Measurements from ENCODE around the gene FEZF2. TPM values are rescaled to one million over a fixed set of nuclear protein-coding genes. Genes with fewer than 3 reads are reported as not detected.

FEZF2 gene
- total and polyA plus RNA-seq, 12 donors, result not detected

DNA sequence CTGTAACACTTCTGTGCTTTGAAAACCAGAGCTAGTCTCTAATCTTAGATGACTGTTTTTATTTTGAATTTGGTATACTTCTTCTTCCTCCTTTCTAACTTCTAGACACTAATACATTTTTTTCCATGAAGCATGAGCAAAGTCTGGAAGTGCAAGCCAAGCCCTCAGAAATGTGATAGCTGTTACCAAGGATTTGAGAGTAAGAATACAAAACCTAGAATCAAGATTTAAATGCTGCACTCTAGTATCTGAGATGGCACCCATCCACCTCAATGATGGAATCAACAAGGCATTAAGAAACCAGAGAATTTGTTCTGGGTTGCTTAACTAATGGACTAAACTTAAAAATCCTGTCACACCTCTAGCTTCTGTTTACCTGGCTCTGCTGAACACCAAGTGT, 9.2 kb downstream of the FEZF2 start:
- no peaks in the 10 kb centered on the region for H3K36me3 ChIP-seq
- DNase-seq (no peak), ATAC-seq (no peak)
- H3K4me3 ChIP-seq, result no peak overlapping the region
- intact Hi-C loops (cut with DNase I), result no loop called here
- peaks cover 8 to 82% (median 65%) of the 10 kb centered on the region in 7 donors for H3K27me3 ChIP-seq
- no peak overlapping the region for H3K27ac ChIP-seq
- H3K9me3 ChIP-seq, result no peaks in the 10 kb centered on the region
- TF ChIP-seq CTCF (IDR thresholded peaks at IDR 0.05), result no peak
- H3K4me1 ChIP-seq, result peaks cover 2 to 16% (median 14%) of the 10 kb centered on the region in 9 donors

DNA sequence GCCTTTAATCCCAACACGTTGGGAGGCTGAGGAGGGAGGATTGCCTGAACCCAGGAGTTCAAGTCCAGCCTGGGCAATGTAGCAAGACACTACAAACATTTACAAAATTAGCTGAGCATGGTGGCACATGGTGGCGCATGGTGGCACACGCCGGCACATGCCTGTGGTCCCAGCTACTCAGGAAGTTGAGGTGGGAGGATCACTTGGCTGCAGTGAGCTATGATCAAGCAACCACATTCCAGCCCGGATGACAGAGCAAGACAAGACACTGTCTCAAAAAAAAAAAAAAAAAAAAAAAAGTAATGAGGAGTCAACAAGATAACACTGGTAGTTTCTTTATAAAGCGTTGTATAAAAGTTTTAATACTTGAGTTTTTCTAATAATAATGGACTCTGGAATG, 10.1 kb downstream of the FEZF2 start:
- 79 to 85% methylated on average over 6 of the region's 6 CpGs for WGBS, 2 donors
- ATAC-seq, result no peak
- Histone ChIP-seq H3K27me3 (peaks cover 0 to 78% (median 56%) of the 10 kb centered on the region in 7 donors), H3K4me3 (no peak overlapping the region), H3K4me1 (peaks cover 0 to 7% (median 4%) of the 10 kb centered on the region in 9 donors), H3K36me3 (no peaks in the 10 kb centered on the region), H3K9me3 (no peaks in the 10 kb centered on the region), H3K27ac (no peak overlapping the region)
- DNase-seq, result no peak
- intact Hi-C loops (cut with DNase I), result no loop called here
- no peak for TF ChIP-seq CTCF (IDR thresholded peaks at IDR 0.05)

GRCh38 chr3:62361824-62362223, 11.5 kb downstream of the FEZF2 start:
- Histone ChIP-seq H3K9me3 (no peaks in the 10 kb centered on the region), H3K4me1 (no peaks in the 10 kb centered on the region), H3K27ac (no peak overlapping the region), H3K4me3 (no peak overlapping the region), H3K27me3 (peaks cover 0 to 72% (median 47%) of the 10 kb centered on the region in 7 donors), H3K36me3 (no peaks in the 10 kb centered on the region)
- ATAC-seq (no peak), DNase-seq (no peak)
- intact Hi-C loops (cut with DNase I), result no loop called here
- WGBS, 2 donors, result 61 to 72% methylated on average over 3 of the region's 3 CpGs
- TF ChIP-seq CTCF (IDR thresholded peaks at IDR 0.05), result no peak

GRCh38 chr3:62361261-62361660, 12.1 kb downstream of the FEZF2 start:
- WGBS, 2 donors, result 81 to 84% methylated on average over 3 of the region's 3 CpGs
- no peak overlapping the region for H3K27ac ChIP-seq
- peaks cover 0 to 72% (median 47%) of the 10 kb centered on the region in 7 donors for H3K27me3 ChIP-seq
- H3K36me3 ChIP-seq, result no peaks in the 10 kb centered on the region
- intact Hi-C loops (cut with DNase I), result no loop called here
- H3K9me3 ChIP-seq, result no peaks in the 10 kb centered on the region
- H3K4me3 ChIP-seq, result no peak overlapping the region
- TF ChIP-seq CTCF (IDR thresholded peaks at IDR 0.05), result no peak
- ATAC-seq (no peak), DNase-seq (no peak)
- H3K4me1 ChIP-seq, result no peaks in the 10 kb centered on the region

Data from heart right ventricle (tissue), 16 donors.